Measurements from ENCODE around the gene KIRREL3.

- TF ChIP-seq CTCF (IDR thresholded peaks at IDR 0.05) (no peak), POLR2AphosphoS5 (IDR thresholded peaks at IDR 0.05) (no peak)
These were observed 453.9 kb downstream of the KIRREL3 start for GRCh38 chr11:126546694-126547093.
